HL-60 (cell line): ENCODE results near the gene ZBTB44.
"Not testable (repeated sequence)": the region's sequence is repeated elsewhere in the genome, so short reads cannot be mapped to it uniquely, and the experiment has no call there.

ENCODE experiments used
- DNase-seq, 2 experiments: peaks; one replicate each; pipeline ENCODE4 v3.0.0-alpha.2; 2010 to 2020; ENCODE audit warnings: low read depth in 1 of 2, low spot score in 1 of 2
- H3K27ac ChIP-seq: fragments of 250-450 bp; sonication (Bioruptor Pico); replicated peaks from 2 replicates; pipeline ENCODE4 v1.5.1; 2020; ENCODE audit warnings: mild to moderate bottlenecking, moderate library complexity
- H3K27me3 ChIP-seq: fragments of 250-450 bp; sonication (Bioruptor Pico); 2 replicates; pipeline ENCODE4 v1.5.1; 2021; ENCODE audit warnings: mild to moderate bottlenecking, moderate library complexity; ENCODE audit not compliant: insufficient read depth, poor library complexity, severe bottlenecking
- H3K4me3 ChIP-seq: replicated peaks from 2 replicates; pipeline ENCODE4 v1.5.1; 2011; ENCODE audit warnings: mild to moderate bottlenecking, control low read depth, low read length; ENCODE audit not compliant: insufficient read depth
- GABPA ChIP-seq: IDR thresholded peaks from 2 replicates; pipeline ENCODE4 v1.6.1; 2012; ENCODE audit warnings: low read depth
- POLR2AphosphoS5 ChIP-seq: IDR thresholded peaks from 2 replicates; pipeline ENCODE4 v1.6.1; 2012; ENCODE audit warnings: low read depth
- SPI1 ChIP-seq: IDR thresholded peaks from 2 replicates; pipeline ENCODE4 v1.6.1; 2012; ENCODE audit warnings: low read depth, mild to moderate bottlenecking, borderline replicate concordance
- TF ChIP-seq, protein P1 (sequence below): IDR thresholded peaks from 2 replicates; pipeline ENCODE4 v1.6.1; 2012; ENCODE audit warnings: low read depth; ENCODE audit not compliant: insufficient replicate concordance
- TF ChIP-seq, protein P2 (sequence below): IDR thresholded peaks from one replicate; pipeline ENCODE4 v1.5.1; 2011; ENCODE audit warnings: low read length, control low read depth, inconsistent platforms; ENCODE audit not compliant: insufficient read depth

ZBTB44 gene

DNA sequence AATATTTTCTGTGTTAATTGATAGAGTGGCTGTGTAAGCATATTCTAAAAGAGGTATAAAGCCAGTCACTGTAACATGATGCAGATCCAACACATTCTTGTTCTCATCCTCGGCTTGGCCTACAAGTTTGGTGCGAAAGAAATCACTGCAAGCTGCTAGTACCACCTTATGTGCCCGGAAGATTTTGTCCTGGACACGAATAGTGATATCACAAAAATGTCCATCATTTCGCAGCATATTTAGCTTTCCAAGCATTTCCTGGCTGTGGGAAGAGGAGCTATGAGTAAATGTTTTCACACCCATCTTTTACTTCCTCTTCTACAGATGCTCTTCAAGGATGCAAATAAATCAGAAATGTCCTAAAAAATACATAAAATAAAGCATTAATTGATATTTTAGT lies 53.1 kb downstream of the ZBTB44 start:
- TF ChIP-seq POLR2AphosphoS5: no peak
- DNase-seq: no peak
- no peaks in the 10 kb centered on the region for H3K27me3 ChIP-seq
- H3K27ac ChIP-seq: no peak overlapping the region
- no peak overlapping the region for H3K4me3 ChIP-seq

DNA sequence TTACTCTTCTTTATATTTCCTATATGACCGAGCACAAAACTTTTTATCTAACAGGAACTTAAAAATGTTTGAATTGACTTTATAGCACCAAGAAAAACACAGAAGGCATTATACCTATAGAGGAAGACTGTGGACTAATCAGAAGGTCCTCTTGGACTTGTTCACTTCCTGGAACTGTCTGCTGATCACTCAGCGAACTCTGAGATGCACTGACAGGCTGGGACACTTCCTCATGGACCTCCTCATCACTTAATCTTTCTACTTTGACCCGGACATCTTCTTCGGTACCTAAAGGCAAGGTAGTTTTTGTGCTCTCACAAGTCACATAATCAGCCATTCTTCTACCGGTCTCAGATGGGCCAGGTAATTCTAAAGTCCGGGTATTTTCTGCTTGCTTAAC lies 54.0 kb downstream of the ZBTB44 start:
- H3K27ac ChIP-seq: no peak overlapping the region
- TF ChIP-seq POLR2AphosphoS5 (no peak), SPI1 (no peak), GABPA (no peak)
- TF ChIP-seq, protein P1, sequence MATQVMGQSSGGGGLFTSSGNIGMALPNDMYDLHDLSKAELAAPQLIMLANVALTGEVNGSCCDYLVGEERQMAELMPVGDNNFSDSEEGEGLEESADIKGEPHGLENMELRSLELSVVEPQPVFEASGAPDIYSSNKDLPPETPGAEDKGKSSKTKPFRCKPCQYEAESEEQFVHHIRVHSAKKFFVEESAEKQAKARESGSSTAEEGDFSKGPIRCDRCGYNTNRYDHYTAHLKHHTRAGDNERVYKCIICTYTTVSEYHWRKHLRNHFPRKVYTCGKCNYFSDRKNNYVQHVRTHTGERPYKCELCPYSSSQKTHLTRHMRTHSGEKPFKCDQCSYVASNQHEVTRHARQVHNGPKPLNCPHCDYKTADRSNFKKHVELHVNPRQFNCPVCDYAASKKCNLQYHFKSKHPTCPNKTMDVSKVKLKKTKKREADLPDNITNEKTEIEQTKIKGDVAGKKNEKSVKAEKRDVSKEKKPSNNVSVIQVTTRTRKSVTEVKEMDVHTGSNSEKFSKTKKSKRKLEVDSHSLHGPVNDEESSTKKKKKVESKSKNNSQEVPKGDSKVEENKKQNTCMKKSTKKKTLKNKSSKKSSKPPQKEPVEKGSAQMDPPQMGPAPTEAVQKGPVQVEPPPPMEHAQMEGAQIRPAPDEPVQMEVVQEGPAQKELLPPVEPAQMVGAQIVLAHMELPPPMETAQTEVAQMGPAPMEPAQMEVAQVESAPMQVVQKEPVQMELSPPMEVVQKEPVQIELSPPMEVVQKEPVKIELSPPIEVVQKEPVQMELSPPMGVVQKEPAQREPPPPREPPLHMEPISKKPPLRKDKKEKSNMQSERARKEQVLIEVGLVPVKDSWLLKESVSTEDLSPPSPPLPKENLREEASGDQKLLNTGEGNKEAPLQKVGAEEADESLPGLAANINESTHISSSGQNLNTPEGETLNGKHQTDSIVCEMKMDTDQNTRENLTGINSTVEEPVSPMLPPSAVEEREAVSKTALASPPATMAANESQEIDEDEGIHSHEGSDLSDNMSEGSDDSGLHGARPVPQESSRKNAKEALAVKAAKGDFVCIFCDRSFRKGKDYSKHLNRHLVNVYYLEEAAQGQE: no peak
- TF ChIP-seq, protein P2, sequence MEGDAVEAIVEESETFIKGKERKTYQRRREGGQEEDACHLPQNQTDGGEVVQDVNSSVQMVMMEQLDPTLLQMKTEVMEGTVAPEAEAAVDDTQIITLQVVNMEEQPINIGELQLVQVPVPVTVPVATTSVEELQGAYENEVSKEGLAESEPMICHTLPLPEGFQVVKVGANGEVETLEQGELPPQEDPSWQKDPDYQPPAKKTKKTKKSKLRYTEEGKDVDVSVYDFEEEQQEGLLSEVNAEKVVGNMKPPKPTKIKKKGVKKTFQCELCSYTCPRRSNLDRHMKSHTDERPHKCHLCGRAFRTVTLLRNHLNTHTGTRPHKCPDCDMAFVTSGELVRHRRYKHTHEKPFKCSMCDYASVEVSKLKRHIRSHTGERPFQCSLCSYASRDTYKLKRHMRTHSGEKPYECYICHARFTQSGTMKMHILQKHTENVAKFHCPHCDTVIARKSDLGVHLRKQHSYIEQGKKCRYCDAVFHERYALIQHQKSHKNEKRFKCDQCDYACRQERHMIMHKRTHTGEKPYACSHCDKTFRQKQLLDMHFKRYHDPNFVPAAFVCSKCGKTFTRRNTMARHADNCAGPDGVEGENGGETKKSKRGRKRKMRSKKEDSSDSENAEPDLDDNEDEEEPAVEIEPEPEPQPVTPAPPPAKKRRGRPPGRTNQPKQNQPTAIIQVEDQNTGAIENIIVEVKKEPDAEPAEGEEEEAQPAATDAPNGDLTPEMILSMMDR: no peak
- no peaks in the 10 kb centered on the region for H3K27me3 ChIP-seq
- DNase-seq: no peak
- no peak overlapping the region for H3K4me3 ChIP-seq

DNA sequence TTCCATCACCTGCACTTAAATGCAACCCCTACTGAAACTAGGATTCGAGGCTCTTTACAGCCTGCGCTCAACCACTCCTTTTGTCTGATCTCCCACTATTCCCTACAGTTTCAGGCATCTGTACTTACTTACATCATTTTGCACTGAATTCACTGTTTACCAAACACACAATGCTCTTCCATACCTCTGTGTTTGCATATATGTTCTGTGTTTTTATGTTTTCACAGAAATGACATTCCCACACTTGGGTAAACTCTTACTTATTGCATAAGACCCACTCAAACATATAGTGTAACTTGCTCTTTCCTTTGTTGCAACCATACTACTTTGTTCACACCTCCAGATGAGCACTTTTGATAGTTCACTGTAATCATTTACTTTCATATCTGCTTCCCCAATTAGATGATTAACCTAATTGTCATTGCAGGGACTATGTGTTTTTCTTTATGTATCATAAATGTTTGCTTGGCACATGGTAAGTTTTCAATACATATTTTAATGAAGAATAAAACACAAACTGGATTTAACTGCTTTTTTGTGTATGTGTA lies 54.6 kb downstream of the ZBTB44 start:
- Histone ChIP-seq H3K4me3 (no peak overlapping the region), H3K27me3 (no peaks in the 10 kb centered on the region), H3K27ac (no peak overlapping the region)
- TF ChIP-seq, protein P2: no peak
- TF ChIP-seq, protein P1: no peak
- TF ChIP-seq POLR2AphosphoS5 (no peak), SPI1 (no peak), GABPA (no peak)
- no peak for DNase-seq

DNA sequence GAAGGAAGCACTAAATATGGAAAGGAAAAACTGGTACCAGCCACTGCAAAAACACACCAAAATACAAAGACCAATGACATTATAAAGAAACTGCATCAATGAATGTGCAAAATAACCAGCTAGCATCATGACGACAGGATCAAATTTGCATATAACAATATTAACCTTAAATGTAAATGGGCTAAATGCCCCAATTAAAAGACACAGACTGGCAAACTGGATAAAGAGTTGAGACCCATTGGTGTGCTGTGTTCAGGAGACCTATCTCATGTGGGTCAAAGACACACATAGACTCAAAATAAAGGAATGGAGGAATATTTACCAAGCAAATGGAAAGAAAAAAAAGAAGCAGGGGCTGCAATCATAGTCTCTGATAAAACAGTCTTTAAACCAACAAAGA lies 63.0 kb downstream of the ZBTB44 start:
- not testable (repeated sequence) for H3K27me3 ChIP-seq, DNase-seq, H3K4me3 ChIP-seq, H3K27ac ChIP-seq

DNA sequence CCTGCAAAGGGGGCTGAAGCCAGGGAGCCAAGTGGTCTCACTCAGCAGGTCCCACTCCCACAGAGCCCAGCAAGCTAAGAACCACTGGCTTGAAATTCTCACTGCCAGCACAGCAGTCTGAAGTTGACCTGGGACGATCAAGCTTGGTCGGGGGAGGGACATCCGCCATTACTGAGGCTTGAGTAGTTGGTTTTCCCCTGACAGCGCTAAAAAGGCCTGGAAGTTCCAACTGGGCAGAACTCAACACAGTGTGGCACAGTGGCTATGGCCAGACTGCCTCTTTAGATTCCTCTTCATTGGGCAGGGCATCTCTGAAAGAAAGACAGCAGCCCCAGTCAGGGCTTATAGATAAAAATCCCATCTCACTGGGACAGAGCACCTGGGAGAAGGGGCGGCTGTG lies 64.8 kb downstream of the ZBTB44 start:
- DNase-seq, H3K27ac ChIP-seq, H3K4me3 ChIP-seq, H3K27me3 ChIP-seq: not testable (repeated sequence)
